Sigmoid colon (tissue), 4 donors: ENCODE data around the gene PLCH1.

ENCODE experiments used
- CTCF ChIP-seq, 4 experiments: fragments of 450-650 bp in 3 of 4; fragments of 200-600 bp in 1 of 4; IDR thresholded peaks; one replicate each; pipeline ENCODE4 v1.5.1; 2016 to 2019; ENCODE audit warnings: antibody characterized with exemption in 4 of 4, mild to moderate bottlenecking in 3 of 4, moderate library complexity in 2 of 4
- POLR2A ChIP-seq, 2 donors: fragments of 450-650 bp; IDR thresholded peaks; one replicate each; pipeline ENCODE4 v1.6.1; 2016; ENCODE audit warnings: antibody characterized with exemption in 2 of 2, mild to moderate bottlenecking in 2 of 2, moderate library complexity in 2 of 2
- POLR2AphosphoS5 ChIP-seq, 4 donors: sonication (generic); formaldehyde crosslinking; IDR thresholded peaks; one replicate each; pipeline ENCODE4 v1.6.1; 2017; ENCODE audit warnings: antibody characterized with exemption in 4 of 4

GRCh38 chr3:155683344-155683720, 61.5 kb downstream of the PLCH1 start:
- TF ChIP-seq CTCF (IDR thresholded peaks at IDR 0.05) = no peak
- no peak for TF ChIP-seq POLR2AphosphoS5 (IDR thresholded peaks at IDR 0.05)
- no peak for TF ChIP-seq POLR2A (IDR thresholded peaks at IDR 0.05)
